DMS79 treated with DMSO at 0.1 percent for 48 hours (cell line): ENCODE measurements around the gene RBM12.
A peak's percentile ranks its signal among the peaks of the same experiment; 100 is the strongest.
"Not testable (repeated sequence)": the region's sequence is repeated elsewhere in the genome, so short reads cannot be mapped to it uniquely, and the experiment has no call there.

Experiments
- DNase-seq: peaks from one replicate; lab custom pipeline; 2025; lab: John Stamatoyannopoulos, UW

RBM12 gene

DNA sequence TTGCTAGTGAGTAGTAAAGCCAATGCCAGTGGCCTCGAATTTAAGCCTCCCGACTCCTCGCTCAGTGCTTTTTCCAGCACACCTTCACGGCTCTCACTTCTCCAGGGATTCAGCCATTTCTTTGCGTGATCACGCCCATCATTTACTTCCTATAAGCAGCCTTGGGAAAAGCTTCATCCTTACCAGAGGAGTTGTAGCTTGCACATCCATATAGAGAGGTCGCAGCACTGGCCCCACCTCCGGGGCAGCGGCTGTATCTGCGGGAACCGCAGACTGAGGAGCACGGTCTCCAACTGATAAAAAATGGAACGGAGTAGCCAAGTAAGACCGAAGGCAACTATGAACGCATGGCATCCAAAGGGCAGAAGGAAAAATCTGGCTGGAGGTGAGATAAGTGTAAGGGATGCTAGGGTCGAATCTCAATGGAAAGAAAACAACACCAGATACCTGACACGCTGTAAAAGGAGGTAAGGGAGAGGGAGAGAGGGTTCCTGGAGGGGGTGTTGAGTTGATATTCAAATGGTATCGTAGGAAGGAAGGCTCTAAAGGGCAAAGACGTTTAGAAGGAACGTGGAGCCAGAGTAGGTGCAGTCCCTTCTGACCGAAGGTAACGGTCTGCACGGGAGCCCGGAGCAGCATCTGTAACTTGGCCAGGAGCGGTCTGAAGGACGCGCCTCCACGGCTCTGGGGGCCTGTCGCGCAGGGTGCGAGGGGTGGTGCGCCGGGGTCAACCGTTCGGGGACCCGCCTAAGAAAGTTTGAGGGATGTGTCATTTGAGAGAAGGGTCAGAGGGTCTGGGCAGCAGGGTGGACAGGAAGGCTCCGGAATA, 33.8 kb upstream of the RBM12 start:
- peak; percentile 10 for DNase-seq

DNA sequence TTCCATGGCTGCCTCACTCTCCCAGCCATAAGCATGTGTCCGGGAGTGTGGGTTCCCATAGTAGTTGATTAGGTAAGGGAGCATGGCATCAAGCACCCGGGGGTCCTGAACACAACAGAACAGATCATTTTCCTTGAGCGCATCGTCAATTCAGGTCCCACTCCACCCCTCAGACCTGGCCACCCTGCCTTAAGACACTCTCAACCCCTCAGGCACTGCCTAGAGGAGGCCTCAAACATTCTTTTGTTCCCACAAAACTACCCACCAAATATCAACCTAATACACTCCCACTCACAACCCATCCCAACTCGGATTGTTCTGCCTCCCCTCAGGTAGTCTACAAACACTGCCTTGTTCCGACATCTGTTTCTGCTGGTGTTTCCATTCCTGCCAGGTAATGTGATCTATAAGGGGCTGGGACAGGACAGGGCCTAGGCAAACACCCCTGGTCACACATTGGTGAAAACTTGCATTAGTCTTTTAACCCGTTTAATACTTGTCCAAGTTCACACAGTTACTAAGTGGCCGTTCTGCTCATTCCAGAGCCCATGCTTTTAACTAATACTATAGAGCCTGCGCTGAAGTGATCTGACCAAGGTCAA, 33.1 kb upstream of the RBM12 start:
- DNase-seq, result no peak

DNA sequence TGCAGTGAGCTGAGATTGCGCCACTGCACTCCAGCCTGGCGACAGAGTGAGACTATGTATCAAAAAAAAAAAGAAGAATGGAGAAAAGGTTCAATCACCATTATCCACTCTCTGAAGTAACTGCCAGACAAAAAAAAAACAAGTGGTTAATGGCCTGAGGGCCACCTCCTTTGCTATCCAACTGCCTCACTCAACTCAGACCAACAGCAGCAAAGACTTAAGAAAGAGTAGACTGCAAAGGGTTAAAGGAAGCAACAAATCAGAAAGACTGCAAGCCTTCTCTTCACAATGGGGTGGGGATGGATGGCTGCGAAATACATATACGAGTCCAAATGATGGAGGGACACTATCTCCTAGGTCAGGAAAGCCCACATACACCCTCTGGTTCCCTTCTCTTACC, 31.3 kb upstream of the RBM12 start:
- no peak for DNase-seq

DNA sequence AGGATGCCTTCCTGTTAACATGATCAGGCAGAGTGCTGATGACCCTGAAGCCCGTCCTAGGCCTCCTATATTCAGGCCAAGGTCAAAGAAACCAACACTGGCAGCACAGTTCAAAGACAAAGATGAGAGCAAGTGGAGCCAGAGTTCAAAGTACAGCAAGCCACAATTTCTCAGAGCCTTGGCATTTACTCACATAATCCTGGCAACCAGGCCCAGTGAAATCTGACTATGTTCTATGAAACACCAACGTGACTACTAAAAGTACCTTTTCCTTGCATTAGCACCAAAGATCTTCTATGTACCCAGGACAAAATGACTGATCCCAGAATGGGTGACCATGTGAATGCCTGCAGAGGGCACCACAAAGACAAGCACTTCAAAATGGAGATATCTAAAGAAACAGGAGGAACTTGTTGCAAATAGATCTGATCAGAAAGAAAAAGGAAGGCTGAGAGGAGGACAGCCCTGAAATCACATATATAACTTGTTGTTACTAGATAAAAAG, 30.6 kb upstream of the RBM12 start:
- no peak for DNase-seq

DNA sequence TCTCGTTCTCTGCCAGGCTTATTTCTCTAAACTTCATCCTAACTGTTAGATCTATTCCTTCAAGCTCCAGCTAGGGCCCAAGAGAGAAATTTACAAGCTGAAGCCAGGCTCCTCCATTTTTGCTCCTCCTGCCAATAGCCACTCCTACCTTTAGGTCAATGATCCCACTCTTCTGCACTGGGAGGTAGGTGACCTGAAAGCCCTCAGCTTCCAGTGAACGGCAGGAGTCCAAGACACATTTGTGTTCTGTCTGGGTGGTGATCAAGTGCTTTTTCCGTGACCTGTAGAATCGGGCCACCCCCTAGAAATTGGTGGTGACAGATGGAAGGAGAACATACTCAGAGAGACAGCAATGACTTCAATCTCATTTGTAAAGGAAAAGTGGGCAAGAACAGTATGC, 25.6 kb upstream of the RBM12 start:
- no peak for DNase-seq

DNA sequence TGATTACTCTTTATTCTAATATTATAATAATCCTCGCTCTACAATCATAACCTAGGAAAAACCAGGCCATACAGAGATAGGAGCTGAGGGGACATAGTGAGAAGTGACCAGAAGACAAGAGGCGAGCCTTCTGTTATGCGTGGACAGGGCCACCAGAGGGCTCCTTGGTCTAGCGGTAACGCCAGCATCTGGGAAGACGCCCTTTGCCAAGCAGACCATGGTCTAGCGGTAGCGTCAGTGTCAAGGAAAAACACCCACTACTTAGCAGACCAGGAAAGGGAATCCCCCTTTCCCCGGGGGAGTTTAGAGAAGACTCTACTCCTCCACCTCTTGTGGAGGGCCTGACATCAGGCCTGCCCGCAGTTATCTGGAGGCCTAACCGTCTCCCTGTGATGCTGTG, 22.2 kb upstream of the RBM12 start:
- DNase-seq, result not testable (repeated sequence)

DNA sequence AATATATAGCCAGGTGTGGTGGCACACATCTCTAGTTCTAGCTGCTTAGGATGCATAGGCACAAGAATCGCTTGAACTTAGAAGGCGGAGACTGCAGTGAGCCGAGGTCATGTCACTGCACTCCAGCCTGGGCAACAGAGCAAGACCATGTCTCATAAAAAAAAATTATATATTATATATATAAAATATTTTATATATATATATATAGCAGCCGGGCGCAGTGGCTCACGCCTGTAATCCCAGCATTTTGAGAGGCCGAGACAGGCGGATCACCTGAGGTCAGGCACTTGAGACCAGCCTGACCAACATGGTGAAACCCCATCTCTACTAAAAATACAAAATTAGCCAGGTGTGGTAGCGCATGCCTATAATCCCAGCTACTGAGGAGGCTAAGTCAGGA, 20.7 kb upstream of the RBM12 start:
- DNase-seq, result not testable (repeated sequence)

DNA sequence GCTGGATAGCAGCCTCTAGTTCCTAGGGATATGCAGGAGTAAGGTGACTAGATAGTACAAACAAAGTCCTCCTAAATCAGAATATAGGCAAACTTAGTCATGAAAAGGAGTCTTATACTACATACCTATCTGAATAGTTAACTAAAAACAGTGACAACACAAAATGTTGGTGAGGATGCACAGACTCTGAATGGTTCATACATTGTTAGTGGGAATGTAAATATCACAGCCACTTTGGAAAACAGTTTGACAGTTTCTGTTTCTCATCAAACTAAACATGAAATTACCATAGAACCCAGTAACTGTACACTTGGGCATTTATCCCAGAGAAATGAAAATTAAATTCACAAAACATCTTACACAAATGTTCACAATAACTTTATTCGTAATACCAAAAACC, 17.3 kb upstream of the RBM12 start:
- DNase-seq, result no peak

DNA sequence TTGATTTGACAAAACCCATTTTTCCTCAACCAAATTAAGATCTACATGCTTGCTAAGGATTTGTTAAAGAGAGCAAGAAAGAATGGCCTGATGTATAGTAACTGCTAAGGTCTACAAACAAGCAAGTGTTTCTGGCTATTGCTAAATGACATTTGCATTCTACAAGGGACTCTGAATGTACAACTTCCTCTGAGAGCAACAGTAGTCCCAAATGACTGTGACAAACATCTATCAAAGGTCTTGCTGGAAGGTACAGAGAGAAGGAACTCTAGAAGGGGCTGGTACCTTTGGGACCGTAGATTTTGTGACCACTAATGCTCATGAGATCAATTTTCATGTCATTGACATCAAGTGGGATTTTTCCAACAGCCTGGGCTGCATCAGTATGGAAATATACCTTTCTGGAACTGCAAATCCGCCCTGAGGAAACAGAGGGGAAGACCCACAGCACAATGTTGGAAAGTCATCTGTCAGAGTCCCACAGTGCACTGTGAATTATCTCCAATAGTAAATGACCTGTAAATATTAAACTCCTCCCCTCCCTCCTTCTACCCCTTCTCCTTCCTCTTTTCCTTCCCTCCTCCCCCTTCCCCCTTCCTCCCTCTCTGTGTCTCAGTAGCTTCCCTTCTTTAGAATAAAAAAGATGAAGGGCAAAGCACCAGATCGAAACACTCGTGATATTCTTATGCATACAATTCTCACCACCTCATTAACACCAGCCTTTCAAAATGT, 15.9 kb upstream of the RBM12 start:
- no peak for DNase-seq

DNA sequence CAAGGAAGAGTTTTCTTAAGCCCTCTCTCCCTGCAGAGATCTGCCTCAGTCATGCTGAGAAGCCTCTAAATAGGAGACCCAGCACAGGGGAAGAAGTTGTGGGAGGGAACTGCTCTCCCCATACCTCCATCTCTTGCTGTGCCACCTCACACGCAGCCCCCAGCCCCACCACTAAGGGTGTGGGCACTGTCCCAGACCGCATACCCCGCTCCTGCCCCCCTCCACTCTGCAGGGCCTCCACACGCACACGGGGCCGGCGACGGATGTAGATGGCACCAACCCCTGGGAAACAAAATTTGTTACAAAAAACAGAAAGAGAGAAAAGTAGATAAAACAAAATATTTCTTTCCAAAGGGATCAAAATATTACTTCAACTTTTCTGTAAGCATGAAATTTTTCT, 10.2 kb upstream of the RBM12 start:
- no peak for DNase-seq

DNA sequence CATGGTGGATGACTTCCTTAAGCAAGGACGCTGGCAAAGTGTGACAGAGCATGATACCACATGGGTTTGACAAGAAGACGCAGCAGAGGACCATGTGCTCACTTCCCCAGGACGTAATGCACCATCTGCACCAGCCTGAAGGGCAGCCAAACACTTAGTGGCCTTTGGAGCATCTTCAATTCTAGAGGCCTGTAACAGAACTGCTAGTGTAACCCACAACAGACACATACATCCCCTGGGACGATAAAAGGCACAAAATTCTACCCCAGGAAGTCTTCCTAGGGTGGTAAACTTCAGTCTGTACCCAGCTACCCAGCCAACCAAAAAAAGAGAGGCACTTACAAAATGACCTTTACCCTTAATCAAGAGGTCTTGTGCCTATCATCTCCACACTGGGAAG, 9.2 kb upstream of the RBM12 start:
- no peak for DNase-seq

DNA sequence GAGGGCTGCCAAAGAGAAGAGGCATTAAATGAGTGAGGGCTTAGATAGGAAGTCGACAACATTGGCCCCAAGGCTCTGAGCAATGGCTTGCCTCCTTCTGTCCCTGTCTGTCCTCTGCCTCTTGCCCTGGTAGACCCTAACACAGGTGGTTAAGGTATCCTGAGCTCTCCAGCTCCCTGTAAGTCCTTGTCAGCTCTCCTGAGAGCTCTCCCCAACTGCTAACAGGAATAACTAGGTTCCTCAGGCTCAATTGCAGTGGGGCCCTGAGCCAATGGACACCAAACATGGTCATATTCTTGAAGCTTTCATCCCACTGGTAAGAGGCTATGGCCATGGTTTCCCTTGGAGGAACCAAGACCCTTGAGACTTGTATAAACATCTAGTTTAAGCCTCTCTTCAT, 5.0 kb upstream of the RBM12 start:
- DNase-seq, result no peak

DNA sequence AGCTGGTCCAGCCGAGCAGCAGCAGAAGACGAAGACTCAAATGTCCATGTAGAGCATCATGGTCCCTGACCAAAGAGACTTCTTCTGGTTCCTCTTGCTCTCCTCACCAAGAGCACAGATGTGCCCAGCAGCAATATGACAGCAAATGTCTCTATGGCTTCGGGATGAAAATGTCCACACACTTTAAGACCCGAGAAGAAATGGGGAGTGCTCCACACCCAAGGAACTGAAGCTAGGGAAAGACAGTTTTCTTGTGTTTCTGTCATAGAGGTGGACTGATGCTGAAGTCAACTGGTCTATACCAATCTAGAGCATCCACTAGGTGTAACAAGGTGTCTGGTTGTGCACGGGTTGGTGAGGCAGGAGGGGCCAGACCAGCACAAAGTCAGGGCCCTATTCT, 4.5 kb upstream of the RBM12 start:
- no peak for DNase-seq

DNA sequence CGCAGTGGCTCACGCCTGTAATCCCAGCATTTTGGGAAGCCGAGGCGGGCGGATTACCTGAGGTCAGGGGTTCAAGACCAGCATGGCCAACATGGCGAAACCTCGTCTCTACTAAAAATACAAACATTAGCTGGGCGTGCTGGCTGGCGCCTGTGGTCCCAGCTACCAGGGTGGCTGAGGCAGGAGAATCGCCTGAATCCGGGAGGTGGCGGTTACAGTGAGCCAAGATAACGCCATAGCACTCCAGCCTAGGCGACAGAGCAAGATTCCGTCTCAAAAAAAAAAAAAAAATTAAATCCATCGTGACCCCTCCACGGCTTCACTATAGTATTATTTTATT, 1.2 kb upstream of the RBM12 start:
- DNase-seq, result no peak

DNA sequence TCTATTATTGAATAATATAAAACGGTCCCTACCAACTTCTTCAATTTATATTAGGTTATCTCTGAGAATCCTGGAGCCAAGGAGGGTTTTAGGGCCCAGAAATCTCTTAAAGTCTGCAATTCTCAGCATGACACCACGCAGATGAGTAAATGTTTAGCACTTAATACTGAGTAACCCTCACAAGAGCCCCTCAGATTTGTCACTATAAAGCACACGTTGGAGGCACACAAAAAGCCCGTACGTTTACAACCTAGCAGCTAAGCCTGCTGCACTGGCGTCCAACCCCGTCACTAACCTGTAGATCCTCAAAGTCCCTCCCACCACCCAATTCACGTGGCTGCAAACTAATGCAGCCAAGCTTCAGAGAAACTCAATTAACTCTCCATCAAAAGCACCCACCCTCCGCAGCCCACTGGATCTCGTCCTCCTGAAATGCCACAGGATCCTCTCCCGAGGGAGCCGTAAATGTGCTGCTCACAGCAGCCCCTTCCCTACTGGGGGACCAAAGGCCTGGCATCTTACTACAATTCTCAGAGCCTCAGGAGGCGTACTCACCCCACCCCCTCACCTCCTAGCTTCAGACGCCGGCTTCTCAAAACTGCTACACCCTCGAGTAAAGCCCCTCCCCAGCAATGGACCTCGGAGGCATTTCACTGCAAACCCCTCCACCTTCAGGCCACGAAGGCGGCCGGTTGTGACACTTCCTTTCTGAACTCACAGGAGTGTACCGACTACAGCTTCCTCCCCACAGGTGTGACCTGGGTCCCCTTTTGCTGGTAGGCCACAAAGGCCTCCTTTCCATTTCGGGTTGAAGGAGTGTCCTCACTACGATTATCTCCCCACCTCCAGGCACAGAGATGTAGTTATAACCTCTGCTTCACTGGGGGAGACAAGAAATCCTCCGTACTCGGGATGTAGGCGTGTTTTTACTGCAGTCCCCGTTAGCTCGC, 909 bp downstream of the RBM12 start:
- peak; percentile 64 for DNase-seq

DNA sequence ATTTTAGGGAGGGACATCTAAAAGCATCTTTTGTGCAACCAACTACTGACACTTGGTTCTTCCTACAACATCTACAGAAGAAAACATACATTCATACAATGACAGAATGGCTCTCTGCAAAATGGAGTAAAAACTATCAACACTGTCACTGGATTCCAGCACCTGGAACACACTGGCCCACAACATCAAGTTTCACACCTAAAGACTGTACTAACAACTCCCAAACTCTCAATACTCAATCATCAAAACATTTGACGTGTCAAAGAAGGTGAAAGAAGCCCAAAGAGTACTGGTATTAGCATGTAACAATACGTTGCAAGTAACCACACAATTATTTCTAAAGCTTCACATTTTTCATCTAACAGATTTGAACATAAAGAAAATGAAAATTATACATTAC, 2.1 kb downstream of the RBM12 start:
- no peak for DNase-seq

DNA sequence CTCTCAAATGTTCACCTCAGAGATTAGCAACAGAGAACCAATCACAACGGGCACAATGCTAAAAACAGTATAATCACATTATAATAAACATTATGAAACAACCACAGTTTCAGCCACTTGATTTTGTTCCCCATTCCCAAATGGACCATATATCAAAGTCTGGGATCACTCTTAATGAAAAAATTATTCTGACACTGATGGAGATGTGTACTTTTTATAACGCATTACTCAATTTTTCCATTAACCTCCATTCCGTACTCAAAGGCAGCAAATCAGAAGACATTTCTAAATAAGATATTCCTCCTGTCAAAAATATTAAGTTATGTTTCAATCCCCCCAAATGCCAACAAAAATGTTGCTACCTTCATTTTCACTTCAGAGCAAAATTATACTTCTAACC, 2.8 kb downstream of the RBM12 start:
- DNase-seq, result no peak

DNA sequence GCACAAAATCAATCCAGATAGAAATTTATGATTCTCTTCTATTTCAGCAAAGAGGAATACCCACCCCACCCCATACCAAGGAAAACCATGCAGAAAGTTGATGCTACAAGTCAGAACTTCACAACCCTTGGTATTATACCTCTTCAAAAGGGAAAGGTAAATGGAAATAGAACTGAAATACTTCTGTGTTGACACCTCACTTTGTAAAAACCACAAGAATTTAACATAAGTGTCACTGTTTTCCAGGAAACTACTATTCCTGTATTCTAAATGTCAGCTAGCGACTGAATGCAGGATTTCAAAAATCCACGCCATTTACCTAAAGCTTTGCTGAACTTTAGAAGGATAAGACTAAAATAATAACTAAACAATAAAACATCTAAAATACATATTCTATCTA, 3.6 kb downstream of the RBM12 start:
- DNase-seq, result no peak

DNA sequence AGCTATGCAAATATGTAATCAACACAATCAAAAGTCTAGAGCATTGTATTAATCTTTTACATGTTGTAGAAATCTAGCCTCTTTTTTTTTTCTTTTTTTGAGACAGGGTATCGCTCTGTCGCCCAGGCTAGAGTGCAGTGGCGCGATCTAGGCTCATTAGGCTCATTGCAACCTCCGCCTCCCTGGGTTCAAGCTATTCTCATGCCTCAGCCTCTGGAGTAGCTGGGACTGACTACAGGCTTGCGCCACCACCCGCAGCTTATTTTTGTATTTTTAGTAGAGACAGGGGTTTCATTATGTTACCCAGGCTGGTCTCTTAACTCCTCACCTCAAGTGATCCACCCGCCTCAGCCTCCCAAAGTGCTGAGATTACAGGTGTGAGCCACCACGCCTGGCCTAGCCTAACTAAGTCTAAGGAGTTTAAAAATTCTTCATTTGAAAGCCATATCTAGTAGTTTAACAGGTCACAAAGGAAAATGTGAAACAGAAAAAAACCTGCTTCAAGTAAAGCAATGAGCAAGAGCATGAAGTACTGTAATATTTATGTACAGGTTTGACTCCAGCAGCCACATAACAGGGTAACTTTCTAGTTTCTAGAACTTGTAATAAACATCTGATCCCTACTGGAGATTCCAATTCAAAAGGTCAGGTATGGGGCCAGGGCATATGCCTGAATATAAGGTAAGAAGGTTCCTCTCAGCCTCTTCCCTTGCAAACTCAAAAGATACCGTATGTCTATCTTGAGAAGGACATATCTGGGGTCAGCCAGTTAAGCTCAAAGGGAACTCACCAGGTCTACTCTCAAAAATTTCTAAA, 4.4 kb downstream of the RBM12 start:
- no peak for DNase-seq

DNA sequence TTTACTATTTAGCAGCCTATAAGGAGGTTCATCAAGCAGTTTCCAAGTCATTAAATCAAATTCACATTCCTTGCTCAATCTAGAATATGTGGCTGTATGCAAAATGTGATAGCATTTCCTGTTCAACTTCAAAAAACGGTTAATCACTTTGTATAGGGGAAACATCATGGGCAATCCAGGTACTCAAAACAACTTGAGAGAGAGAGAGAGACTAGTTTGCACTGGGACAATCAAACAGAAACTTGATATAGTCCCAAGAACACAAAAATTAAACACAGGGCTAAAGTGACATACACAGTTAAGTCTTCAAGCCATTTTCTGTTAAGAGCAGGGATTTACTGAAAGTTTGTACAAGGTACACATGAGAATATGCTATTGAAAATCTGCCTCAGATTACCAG, 7.4 kb downstream of the RBM12 start:
- no peak for DNase-seq

DNA sequence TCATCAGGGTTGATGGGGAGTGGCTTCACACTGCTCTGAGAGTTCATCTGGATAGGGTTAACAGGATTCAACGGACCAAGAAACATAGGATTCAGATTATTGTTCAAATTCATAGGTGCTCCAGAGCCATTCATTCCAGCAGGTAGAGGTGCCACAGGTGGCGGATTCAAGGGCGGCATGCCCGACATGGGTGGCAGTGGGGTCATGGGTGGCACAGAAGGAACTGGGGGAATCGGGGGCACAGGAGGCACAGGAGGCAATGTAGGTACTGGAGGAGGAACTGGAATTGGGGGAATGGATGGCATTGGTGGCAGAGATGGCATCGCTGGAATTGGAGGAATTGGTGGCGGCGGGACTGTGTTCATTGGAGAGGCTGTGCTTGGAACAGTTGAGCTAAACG, 10.3 kb downstream of the RBM12 start:
- no peak for DNase-seq
